NCI-H69 (cell line): Measurements from ENCODE around the gene ELOVL7.
"Not testable (repeated sequence)": the region's sequence is repeated elsewhere in the genome, so short reads cannot be mapped to it uniquely, and the experiment has no call there.

Source experiments
- DNase-seq: peaks from one replicate; lab custom pipeline; 2025; lab: John Stamatoyannopoulos, UW

ELOVL7 gene

GRCh38 chr5:60795424-60795950, 48.6 kb downstream of the ELOVL7 start:
- not testable (repeated sequence) for DNase-seq

- no peak for DNase-seq
Observed at GRCh38 chr5:60794691-60795090, 49.4 kb downstream of the ELOVL7 start.

- DNase-seq = no peak
Observed at GRCh38 chr5:60792438-60792837, 51.6 kb downstream of the ELOVL7 start.

- no peak for DNase-seq
Observed at GRCh38 chr5:60789551-60789950, 54.5 kb downstream of the ELOVL7 start.

GRCh38 chr5:60788863-60789513, 55.1 kb downstream of the ELOVL7 start:
- DNase-seq = no peak

- DNase-seq = no peak
Observed at GRCh38 chr5:60779466-60779865, 64.6 kb downstream of the ELOVL7 start.

GRCh38 chr5:60776343-60776742, 67.7 kb downstream of the ELOVL7 start:
- DNase-seq = no peak

GRCh38 chr5:60765019-60765709, 78.9 kb downstream of the ELOVL7 start:
- DNase-seq = no peak

GRCh38 chr5:60763061-60763460, 81.0 kb downstream of the ELOVL7 start:
- no peak for DNase-seq

- no peak for DNase-seq
Observed at GRCh38 chr5:60754495-60754894, 89.6 kb downstream of the ELOVL7 start.

- DNase-seq = no peak
Observed at GRCh38 chr5:60744682-60745081, 99.4 kb downstream of the ELOVL7 start.

GRCh38 chr5:60743511-60744314, 100.4 kb downstream of the ELOVL7 start:
- DNase-seq = no peak

- DNase-seq = no peak
Observed at GRCh38 chr5:60740322-60740721, 103.7 kb downstream of the ELOVL7 start.

- DNase-seq = no peak
Observed at GRCh38 chr5:60738933-60739332, 105.1 kb downstream of the ELOVL7 start.

GRCh38 chr5:60738461-60738860, 105.6 kb downstream of the ELOVL7 start:
- DNase-seq = no peak

GRCh38 chr5:60730858-60731257, 113.2 kb downstream of the ELOVL7 start:
- not testable (repeated sequence) for DNase-seq

- DNase-seq = no peak
Observed at GRCh38 chr5:60727033-60727679, 116.9 kb downstream of the ELOVL7 start.

GRCh38 chr5:60724126-60724525, 119.9 kb downstream of the ELOVL7 start:
- no peak for DNase-seq

- peak; percentile 99 for DNase-seq
Observed at GRCh38 chr5:60722416-60722815, 121.7 kb downstream of the ELOVL7 start.

- no peak for DNase-seq
Observed at GRCh38 chr5:60719329-60719728, 124.7 kb downstream of the ELOVL7 start.

GRCh38 chr5:60718166-60718892, 125.7 kb downstream of the ELOVL7 start:
- DNase-seq = no peak
